ENCODE measurements around the gene HTT.

- TF ChIP-seq CTCF (conservative IDR thresholded peaks at IDR 0.05; ENCODE audit: low read depth, low read length) (no peak), EZH2 (IDR thresholded peaks at IDR 0.05; ENCODE audit: low read length, unreplicated experiment) (no peak)
Measured at GRCh38 chr4:3069661-3070199, 4.8 kb upstream of the HTT start.
